ENCODE measurements around the gene CCDC6.
"Not testable (repeated sequence)": the region's sequence is repeated elsewhere in the genome, so short reads cannot be mapped to it uniquely, and the experiment has no call there.

Gene CCDC6

DNA sequence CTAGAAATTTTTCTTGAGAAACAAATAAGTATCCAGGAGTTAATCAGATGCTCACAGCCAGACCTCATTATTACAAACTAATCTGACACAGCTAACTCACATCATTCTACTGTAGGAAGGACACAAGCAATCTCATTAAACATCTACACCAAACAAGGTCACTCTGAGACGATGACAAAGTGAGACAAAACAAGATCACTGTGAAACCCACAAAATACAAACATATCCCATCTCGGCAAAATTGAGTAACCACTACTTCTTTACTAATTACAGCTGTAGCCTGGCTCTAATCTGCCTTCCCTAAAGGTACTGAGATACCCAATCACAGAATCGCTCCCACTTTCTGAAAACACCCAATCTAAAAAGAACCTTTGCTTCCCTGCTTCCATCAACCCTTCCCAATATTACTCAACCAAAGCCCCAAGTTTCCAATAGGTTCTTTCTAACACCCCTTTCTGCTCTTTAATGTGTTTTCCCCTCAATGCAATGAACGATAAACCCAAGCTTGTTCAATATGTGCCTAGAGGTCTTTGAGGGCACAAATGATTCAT lies 26.9 kb downstream of the CCDC6 start:
- DNase-seq = no peak

DNA sequence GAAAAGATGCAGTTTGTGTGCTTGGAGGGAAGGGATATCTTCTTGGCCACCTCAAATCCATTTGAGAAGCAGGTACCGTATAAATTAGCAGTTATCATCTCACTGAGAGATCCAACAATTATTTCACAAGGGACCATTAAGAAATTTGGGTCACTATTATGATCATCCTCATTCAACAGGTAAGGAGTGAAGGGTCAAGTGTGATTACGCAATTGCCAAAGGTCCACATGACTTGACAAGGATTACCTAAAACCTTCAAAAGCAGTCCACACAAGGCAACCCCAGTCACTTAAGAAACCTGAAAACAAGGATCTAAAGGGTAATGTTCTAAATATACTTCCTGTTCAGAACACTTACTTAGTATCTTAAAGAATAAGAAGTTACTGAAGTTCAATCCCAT lies 27.4 kb downstream of the CCDC6 start:
- no peak for DNase-seq

DNA sequence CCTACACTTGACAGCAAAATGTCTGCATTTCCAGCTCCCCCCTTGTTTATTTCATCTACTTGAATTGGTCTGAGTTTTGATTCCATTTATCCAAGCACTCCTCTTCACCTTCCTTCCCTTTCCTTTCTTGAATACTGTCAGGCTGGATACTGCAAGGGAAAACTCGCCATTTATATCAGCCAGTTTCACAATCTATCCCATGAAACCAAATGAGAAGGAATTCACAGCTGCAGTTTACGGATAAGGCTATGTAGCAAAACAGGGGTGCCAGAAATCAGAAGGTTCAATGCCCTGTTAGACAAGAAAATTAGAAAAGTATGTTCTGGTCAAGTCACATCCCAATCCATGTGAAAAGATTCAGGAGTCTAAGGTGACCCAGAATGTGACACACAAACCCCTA lies 28.1 kb downstream of the CCDC6 start:
- no peak for DNase-seq

DNA sequence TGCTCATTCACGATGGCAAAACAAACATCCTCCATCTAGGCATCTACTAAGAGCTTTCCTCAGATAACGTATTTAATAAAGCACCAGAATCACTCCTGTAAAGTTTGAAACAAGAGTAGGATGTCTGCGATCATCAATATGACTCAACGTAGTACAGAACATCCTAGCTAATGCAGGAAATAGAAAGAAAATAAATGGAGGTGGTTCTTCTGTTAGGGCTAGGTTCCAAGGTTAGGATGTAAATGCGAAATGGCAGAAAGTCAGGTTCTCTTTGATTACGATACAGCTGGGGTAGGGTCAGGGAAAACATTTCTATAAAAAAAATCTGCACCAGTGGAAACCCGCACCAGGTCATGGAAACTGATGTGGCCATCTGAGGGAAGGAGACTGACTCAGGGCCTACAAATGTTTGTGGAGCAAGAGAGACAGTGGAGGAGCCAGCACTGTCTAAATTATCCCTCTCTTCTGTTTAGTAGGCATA lies 29.1 kb downstream of the CCDC6 start:
- DNase-seq = no peak

DNA sequence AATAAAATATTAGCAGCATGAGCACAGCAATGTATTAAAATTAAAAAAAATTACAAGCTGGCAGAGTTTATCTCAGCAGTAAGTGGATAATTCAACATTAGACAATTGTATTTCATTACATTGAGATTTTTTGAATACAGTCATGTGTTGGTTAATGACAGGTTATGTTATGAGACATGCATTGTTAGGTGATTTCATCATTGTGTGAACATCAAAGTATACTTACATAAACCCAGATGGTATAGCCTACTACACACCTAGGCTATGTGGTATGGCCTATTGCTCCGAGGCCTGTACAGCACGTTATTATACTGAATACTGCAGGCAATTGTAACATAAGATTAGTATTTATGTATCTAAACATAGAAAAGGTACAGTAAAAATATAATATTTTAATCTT lies 29.7 kb downstream of the CCDC6 start:
- no peak for DNase-seq

DNA sequence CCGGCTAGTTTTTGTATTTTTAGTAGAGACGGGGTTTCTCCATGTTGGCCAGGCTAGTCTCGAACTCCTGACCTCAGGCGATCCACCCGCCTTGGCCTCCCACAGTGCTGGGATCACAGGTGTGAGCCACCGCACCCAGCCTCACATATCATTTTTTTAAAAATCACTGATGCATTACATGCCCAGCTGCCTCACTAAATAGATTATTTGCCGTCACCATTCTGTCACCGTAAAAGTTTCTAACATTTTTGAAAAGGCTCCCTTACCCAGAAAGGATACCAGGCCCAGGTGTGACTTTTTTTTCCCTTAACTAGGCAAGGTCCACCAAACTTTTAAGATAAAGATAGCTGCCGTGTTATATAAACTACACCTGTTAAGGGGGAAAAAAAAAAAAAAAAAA lies 30.1 kb downstream of the CCDC6 start:
- DNase-seq = not testable (repeated sequence)

DNA sequence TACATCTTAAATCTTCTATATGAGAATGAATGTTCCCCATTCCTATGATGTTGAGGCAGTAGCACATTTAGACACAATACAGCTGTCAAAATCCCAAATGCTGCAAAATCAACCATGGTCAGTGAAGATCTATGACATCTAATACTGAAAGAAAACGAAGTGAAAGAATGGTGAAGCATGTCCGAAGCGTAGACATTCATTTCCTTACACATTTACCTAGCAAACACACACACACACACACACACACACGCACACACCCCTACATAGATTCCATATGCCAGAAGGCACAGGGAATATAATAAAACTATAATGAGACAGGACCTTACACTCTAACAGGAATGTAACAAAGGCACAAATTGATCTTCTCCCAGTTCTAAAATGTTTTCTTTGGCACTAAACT lies 32.5 kb downstream of the CCDC6 start:
- DNase-seq = no peak

DNA sequence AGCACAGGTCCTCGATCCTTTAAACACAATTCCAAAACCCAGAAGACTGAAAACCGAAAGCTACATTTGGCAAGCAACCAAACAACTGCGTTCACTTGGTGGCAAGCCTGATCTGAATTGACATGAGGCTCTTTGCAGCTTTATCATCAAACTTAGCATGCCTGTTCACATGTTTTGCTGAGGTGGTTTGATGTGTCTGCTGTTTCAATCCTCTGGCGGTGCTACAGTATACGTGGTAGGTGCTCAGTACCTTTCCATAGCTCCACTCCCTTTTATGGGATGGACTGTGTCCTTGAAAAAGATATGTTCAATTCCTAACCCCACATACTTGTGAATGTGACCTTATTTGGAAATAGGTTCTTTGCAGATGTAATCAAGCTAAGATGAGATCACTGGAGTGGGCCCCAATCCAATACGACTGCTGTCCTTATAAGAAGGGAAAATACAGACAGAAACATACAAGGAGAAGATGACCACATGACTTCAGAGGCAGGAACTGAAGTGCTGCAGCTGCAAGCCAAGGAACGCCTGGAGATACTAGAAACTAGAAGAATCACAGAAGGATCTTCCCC lies 33.4 kb downstream of the CCDC6 start:
- DNase-seq = no peak

DNA sequence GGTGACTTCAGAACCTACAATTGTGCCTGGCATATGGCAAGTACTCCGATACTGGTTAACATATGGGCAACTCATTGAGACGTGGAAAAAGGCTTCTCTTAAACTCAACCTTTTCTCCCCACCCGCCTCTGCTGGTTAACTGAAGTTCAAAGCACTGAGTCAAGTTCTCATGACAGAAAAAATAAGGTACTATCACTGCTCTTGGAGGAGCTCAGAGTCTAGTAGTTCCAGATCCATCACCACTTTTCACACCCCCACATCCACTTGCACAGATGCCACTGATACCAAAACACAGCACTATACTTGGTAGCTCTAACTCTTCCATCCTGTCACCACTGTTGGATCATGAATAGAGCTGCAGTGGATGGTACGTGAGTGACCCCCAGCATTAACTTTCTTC lies 36.2 kb downstream of the CCDC6 start:
- no peak for DNase-seq

DNA sequence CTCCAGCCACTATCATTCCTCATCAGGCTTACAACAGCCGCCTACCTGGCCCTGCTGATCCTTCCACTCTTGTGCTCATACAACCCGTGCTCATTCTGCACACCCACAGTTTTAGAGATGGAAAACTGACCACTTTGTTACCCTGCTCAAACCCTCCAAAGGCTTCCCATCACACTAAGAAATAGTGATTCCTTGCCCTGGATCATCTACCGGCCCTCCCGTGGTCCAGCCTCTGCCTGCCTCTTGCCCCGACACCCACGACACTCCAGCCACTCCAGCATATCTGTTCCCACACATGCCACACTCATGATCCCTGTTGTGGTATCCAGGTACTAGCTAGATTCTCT lies 36.8 kb downstream of the CCDC6 start:
- DNase-seq = no peak

DNA sequence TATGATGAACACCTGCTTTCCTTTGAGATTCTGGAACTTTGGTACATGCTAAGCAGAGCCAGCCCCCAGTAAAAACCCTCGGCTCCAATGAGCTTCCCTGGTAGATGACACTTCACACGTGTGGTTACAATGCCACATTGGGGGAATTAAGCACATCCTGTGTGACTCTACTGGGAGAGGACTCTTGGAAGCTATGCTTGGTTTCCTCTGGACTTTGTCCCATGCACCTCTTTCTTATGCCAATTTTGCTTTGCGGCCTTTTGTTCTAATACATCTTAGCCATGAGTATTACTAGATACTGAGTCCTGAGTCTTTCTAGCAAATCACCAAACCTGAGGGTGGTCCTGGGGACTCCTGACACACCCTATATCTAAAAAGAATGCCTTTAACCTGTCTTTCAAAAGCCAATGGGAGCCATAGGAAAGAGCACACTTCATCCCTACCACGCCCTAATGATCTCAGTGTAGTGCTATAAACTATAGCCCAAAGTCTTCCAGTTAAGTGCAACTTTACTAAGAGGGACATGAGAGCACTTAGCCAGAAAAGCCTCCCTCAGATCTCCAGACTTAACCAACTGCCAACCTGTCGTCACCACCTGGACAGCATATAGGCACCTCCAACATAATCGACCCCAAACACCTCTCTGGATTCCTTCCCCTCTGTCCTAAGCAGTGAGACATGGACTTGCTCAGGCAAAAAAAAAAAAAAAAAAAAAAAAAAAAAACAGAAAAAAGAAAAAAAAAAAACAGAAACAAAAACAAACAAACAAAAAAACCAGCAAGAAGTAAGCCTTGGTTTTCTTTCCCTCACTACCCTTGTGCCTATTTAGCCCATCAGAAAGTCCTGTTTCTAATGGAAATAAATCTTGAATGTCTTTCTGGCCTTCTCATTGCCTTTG lies 37.4 kb downstream of the CCDC6 start:
- DNase-seq = no peak

DNA sequence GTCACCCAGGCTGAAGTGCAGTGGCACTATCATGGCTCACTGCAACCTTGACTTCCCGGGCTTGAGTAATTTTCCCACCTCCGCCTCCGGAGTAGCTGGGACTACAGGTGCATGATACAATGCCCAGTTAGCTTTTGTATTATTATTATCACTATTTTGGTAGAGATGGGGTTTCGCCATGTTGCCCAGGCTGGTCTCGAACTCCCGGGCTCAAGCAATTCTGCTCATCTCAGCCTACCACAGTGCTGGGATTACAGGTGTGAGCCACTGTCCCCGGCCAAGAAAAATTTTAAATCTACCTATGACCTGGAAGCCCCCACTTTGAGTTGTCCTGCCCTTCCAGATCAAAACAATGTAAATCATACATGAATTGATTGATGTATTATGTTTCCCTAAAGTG lies 38.8 kb downstream of the CCDC6 start:
- no peak for DNase-seq

DNA sequence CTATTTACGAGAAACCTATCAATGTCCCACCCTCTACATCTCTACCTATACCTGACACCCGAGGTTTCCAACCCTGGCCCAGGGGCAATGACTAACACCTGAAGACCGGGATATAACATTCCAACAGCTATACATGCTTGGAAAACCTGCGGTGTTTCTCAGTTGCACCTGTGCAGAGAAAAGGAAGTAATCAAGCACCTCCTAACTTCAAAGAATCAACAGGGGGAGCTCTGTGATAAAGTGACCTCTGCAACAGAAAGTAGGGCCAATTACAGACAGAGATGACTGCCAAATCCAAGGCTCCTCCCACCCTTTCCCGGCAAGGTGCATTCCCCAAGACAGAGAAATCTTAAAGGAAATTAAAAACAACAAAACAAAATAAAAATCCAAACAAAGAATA lies 41.3 kb downstream of the CCDC6 start:
- DNase-seq = peak; percentile 5 to 45

DNA sequence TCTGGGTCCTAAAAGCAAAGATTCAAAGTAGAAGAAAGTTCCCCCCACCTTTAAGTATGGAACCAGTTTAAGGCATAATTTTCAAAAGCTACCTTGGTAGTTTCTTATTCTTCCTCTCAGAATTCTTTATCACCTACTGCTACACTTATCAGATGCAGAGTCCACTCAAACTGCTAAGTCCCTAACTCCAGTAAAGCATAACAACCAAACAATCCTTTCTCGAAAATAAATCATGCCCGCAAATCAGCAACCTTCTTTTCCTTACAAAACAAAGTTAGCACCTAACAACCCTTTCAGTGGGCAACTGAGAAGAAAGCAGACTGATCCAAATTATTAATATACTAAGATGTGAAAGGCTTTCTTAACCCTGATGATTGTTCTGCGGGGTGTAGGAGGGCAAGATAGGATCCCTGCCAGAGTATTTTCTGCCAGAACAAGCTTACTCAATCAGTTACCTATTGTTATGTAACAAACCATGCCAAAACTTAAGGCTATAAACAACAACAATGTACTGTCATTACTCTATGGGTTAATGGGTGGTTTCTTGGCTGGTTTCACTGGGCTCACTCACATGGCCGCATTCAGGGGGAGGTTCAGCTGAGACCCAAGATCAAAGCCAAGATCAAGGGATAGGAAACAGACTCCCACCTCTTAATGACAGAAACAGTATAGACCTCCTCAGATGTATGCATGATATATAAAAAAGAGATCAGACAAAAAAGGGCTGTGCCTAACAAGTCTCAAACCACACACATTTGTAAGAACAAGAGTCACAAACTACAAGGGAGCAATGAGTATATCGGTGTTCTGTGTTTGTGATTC lies 42.0 kb downstream of the CCDC6 start:
- no peak for DNase-seq

DNA sequence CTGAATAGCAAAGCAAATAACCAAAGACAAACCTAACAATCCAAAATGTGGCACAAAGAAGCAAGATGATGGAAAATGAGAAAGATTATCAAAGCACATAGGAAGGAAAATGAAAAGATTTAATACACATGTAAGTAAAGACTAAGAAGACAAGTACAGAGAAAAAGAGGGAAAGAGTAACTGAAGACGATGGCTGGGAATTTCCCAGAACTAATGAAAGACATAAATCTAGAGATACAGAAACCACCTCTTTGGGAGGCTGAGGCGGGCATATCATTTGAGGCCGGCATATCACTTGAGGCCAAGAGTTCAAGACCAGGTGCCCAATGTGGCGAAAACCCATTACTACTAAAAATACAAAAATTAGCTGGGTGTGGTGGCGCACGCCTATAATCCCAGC lies 46.8 kb downstream of the CCDC6 start:
- DNase-seq = no peak

DNA sequence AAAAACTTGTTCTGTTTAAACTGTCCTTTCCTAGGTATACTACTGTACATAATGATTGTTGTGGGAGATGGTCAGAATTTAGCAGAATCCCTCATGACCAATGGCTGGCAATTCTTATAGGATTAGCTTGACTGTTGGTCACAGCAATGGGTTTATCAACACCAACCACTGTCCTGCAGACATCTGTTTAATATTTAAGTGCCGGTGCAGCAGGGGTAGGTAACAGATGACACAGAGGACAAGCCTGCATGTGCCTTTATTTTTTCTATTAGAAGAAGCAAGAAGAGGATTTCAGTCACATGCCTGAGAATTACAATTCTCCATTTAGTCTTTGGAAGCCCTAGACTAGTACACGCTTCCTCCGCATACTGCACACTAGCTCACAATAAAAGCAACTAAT lies 48.4 kb downstream of the CCDC6 start:
- DNase-seq = no peak

DNA sequence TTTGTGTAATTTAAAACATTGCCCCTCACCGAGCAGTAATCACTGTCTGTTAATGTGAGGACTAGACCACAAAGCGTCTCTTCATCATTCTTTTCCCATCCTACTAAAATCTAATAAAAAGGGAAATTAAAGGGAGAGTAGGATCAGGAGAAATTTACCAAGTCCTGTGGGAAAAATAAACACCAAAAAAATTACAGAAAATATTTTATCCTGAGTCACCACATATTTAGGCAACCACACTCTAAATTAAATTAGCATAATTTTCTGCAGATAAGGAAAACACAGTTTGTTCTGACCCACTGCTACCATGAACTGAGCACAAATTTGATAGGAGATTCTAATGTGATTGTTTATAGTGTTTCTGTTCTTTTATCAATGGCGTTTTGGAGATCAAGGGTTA lies 49.3 kb downstream of the CCDC6 start:
- DNase-seq = no peak

DNA sequence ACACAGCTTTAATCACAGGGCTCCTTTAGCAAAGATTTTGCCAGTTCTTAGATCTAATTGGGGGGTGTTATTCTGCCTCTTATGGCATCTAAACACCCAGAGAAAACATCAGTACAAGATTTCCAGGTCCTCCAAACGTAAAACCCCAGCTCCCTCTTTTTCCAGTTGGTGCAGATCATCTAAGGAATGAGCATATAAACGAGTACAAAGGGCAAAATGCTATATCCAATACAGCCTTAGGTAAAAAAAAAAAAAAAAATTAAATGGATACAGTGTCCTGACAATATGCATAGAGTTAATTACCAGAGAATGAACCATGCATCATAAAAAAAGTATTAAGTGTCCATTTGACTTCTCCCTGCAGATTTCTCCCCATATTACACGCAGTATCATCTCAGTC lies 50.3 kb downstream of the CCDC6 start:
- DNase-seq = no peak

DNA sequence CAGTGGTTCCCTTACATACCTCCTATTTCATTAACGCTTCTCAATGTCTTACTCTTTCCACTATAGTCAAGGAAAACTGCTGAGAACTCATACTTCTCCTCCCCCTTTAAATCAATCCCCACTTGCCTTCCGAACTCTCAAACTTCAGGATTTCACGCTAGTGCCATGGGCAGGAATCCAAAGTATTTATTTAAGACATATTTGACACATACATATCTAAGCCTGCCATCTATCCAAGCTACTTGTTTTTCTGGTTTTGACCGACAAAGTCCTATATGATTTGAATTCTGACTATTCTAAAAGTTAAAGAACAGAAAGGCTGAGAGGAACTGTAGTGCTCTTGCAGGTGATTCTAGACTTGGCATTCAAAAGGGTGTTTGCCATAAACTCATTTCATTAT lies 51.8 kb downstream of the CCDC6 start:
- no peak for DNase-seq

DNA sequence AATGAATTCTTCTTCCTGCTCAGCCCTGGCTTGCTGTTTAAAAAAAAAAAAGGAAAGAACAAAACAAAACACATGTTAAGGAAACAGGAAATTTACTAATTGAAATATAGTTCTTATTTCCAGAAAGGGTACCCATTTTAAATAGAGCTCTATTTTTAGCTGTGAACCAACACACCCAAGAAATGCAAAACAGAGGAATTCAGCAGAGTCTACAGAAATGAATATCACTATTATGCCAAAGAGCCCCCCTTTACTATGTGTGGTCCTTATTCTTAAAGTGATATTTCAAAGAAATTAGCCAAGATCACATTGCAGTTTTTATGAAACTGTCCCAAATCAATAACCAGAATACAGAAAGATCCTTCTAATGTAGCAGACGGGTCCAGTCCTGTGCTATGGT lies 53.7 kb downstream of the CCDC6 start:
- DNase-seq = no peak

DNA sequence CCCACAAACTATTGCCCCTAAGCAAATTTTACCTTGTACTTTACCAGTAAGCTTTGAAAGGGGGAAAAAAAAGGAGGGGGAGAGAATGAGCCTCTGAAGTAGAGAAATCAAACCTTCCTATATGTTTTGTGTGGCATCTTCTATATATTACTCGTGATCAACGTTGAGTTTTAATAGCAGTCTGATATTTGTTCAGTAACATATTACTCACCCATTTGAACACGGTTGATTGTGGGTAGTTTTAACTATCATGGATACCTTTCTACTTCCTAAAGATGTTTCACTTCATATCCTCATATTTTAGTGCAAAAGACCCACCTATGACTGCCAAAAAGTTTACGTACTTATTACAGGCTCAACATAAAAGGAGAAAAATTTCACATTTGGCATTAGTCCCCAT lies 54.5 kb downstream of the CCDC6 start:
- DNase-seq = no peak

DNA sequence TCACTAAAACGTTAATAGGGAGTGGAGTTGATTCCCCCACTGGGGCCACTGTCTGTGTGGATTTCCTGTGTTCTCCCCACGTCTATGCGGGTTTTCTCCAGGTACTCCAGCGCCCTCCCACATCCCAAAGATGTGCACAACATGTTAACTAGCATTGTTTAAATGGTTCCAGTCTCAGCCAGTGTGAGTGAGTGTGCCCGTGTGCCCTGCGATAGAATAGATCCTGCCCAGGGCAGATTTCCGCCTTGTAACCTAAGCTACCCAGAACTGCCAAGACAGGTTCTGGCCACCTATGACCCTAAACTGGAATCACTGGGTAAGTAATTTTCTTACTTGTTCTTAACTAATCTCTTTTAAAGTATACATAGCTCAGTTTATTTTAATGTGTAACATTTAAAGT lies 58.5 kb downstream of the CCDC6 start:
- no peak for DNase-seq

DNA sequence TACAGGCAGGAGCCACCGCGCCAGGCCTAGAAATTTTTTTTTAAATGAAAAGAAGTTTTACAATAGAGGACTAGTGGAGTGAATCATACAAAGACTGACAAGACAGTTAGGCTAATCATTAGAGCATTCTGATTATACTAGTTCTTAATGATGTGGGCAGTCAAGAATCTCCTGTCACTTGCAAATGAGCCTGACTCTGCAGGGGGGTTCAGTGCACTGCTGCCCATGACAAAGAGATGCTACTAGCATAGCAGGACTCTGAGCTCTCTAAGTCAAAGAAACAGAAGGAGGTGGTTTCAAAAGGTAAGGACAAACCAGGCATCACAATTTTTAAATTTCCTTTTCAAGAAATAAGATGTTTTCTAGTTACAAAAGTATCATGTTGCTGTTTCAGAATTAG lies 59.0 kb downstream of the CCDC6 start:
- no peak for DNase-seq

DNA sequence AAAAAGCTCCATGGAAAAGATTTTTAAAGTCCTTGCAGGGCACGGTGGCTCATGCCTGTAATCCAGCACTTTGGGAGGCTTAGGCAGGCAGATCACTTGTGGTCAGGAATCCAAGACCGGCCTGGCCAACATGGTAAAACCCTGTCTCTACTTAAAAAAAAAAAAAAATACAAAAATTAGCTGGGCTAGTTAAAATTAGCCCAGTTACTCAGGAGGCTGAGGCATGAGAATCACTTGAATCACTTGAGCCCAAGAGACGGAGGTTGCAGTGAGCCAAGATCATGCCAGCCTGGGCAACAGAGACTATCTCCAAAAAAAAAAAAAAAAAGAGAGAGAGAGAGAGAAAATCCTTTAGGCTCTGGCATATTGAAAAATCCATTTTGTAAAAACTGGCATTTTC lies 61.9 kb downstream of the CCDC6 start:
- DNase-seq = no peak

Data from CD4-positive, alpha-beta T cell treated with Interferon alpha-2 for 1 hour (primary cell).